ENCODE results near the gene PDIA6.

DNA sequence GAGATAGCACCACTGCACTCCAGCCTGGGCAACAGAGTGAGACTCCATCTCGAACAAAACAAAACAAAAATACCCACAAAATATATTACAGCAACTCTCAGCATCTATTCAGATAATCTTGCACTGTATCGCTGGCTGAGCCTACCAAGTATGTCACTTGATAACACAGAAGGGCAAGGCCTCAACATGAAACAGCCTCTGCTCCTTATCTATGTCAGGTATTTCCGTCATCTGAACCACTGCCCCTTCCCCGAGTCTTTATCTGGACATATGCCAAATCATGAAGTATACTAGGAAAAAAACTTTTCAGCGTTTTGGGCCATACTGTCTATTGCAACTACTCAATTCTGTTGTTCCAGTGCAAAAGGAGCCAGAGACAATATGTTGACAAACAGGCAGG lies 17.7 kb downstream of the PDIA6 start:
- TF ChIP-seq, protein P1, sequence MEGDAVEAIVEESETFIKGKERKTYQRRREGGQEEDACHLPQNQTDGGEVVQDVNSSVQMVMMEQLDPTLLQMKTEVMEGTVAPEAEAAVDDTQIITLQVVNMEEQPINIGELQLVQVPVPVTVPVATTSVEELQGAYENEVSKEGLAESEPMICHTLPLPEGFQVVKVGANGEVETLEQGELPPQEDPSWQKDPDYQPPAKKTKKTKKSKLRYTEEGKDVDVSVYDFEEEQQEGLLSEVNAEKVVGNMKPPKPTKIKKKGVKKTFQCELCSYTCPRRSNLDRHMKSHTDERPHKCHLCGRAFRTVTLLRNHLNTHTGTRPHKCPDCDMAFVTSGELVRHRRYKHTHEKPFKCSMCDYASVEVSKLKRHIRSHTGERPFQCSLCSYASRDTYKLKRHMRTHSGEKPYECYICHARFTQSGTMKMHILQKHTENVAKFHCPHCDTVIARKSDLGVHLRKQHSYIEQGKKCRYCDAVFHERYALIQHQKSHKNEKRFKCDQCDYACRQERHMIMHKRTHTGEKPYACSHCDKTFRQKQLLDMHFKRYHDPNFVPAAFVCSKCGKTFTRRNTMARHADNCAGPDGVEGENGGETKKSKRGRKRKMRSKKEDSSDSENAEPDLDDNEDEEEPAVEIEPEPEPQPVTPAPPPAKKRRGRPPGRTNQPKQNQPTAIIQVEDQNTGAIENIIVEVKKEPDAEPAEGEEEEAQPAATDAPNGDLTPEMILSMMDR (IDR thresholded peaks at IDR 0.05), result no peak
- no peak for TF ChIP-seq EZH2 (IDR thresholded peaks at IDR 0.05; ENCODE audit: borderline replicate concordance, insufficient read depth, low read depth, low read length, poor library complexity, severe bottlenecking)

Data from B cell (primary cell).